ENCODE measurements around the gene IZUMO2.

IZUMO2 gene

GRCh38 chr19:50162988-50163387 is at the start of gene IZUMO2:
Gene IZUMO2, minus strand, starts transcription at chr19:50163281. Its CDS starts 87 bp downstream, at chr19:50163194.
- DNase-seq (ENCODE audit: low spot score) (no peak), FAIRE-seq (no peak)

GRCh38 chr19:50210425-50210824 is 47.3 kb upstream of the IZUMO2 start:
- FAIRE-seq, result no peak
- no peak for DNase-seq (ENCODE audit: low spot score)

- DNase-seq (ENCODE audit: low spot score) (no peak), FAIRE-seq (no peak)
Measured at GRCh38 chr19:50209131-50209530, 46.0 kb upstream of the IZUMO2 start.

GRCh38 chr19:50207730-50208129 is 44.6 kb upstream of the IZUMO2 start:
- FAIRE-seq, result no peak
- no peak for DNase-seq (ENCODE audit: low spot score)

- no peak for DNase-seq (ENCODE audit: low spot score)
- no peak for FAIRE-seq
Measured at GRCh38 chr19:50206191-50206590, 43.1 kb upstream of the IZUMO2 start.

- DNase-seq (ENCODE audit: low spot score), result no peak
- FAIRE-seq, result no peak
Measured at GRCh38 chr19:50205681-50206138, 42.6 kb upstream of the IZUMO2 start.

- no peak for DNase-seq (ENCODE audit: low spot score)
- FAIRE-seq, result no peak
Measured at GRCh38 chr19:50204811-50205675, 42.0 kb upstream of the IZUMO2 start.

GRCh38 chr19:50204081-50204428 is 41.0 kb upstream of the IZUMO2 start:
- DNase-seq (ENCODE audit: low spot score) (no peak), FAIRE-seq (no peak)

GRCh38 chr19:50203281-50204080 is 40.4 kb upstream of the IZUMO2 start, which contains the start of gene MYH14:
Gene MYH14, plus strand, starts transcription at chr19:50203622. Its CDS starts 6,744 bp downstream, at chr19:50210366.
- FAIRE-seq (no peak), DNase-seq (ENCODE audit: low spot score) (peak; percentile 100)

- no peak for FAIRE-seq
Measured at GRCh38 chr19:50202962-50203280, 39.8 kb upstream of the IZUMO2 start.

GRCh38 chr19:50202386-50202785 is 39.3 kb upstream of the IZUMO2 start:
- FAIRE-seq, result no peak

More at GRCh38 chr19:50202962-50203280, 39.8 kb upstream of the IZUMO2 start:
- DNase-seq (ENCODE audit: low spot score), result no peak

GRCh38 chr19:50199259-50199555 is 36.1 kb upstream of the IZUMO2 start:
- FAIRE-seq (no peak), DNase-seq (ENCODE audit: low spot score) (no peak)

More at GRCh38 chr19:50202386-50202785, 39.3 kb upstream of the IZUMO2 start:
- no peak for DNase-seq (ENCODE audit: low spot score)

GRCh38 chr19:50198431-50199258 is 35.6 kb upstream of the IZUMO2 start:
- FAIRE-seq (no peak), DNase-seq (ENCODE audit: low spot score) (no peak)

- FAIRE-seq, result no peak
- no peak for DNase-seq (ENCODE audit: low spot score)
Measured at GRCh38 chr19:50197348-50197747, 34.3 kb upstream of the IZUMO2 start.

GRCh38 chr19:50196322-50196932 is 33.3 kb upstream of the IZUMO2 start:
- FAIRE-seq, result peak; percentile 83
- no peak for DNase-seq (ENCODE audit: low spot score)

- DNase-seq (ENCODE audit: low spot score) (no peak), FAIRE-seq (no peak)
Measured at GRCh38 chr19:50195224-50195623, 32.1 kb upstream of the IZUMO2 start.

- DNase-seq (ENCODE audit: low spot score) (no peak), FAIRE-seq (no peak)
Measured at GRCh38 chr19:50192463-50193211, 29.6 kb upstream of the IZUMO2 start.

- FAIRE-seq (no peak), DNase-seq (ENCODE audit: low spot score) (no peak)
Measured at GRCh38 chr19:50191216-50191615, 28.1 kb upstream of the IZUMO2 start.

- FAIRE-seq, result no peak
- no peak for DNase-seq (ENCODE audit: low spot score)
Measured at GRCh38 chr19:50190439-50190891, 27.4 kb upstream of the IZUMO2 start.

- DNase-seq (ENCODE audit: low spot score) (no peak), FAIRE-seq (no peak)
Measured at GRCh38 chr19:50189331-50189730, 26.2 kb upstream of the IZUMO2 start.
